Osteocyte (in vitro differentiated cells): ENCODE results near the gene FAM8A1. TPM values are rescaled to one million over a fixed set of nuclear protein-coding genes. Genes with fewer than 3 reads are reported as not detected.

Experiments
- DNase-seq: peaks from one replicate; pipeline ENCODE4 v3.0.0; 2021; ENCODE audit warnings: mixed read lengths; ENCODE audit not compliant: unreplicated experiment; ENCODE audit errors: extremely low spot score
- H3K27ac Mint-ChIP-seq: one replicate; pipeline ENCODE4 v1.8.0; 2021; ENCODE audit warnings: mild to moderate bottlenecking, mixed read lengths; ENCODE audit not compliant: unreplicated experiment
- H3K27me3 Mint-ChIP-seq: one replicate; pipeline ENCODE4 v1.8.0; 2021; ENCODE audit warnings: mixed read lengths; ENCODE audit not compliant: unreplicated experiment
- H3K36me3 Mint-ChIP-seq: one replicate; pipeline ENCODE4 v1.8.0; 2021; ENCODE audit warnings: mixed read lengths; ENCODE audit not compliant: unreplicated experiment
- H3K4me1 Mint-ChIP-seq: one replicate; pipeline ENCODE4 v1.8.0; 2021; ENCODE audit warnings: mixed read lengths; ENCODE audit not compliant: unreplicated experiment
- H3K4me3 Mint-ChIP-seq: one replicate; pipeline ENCODE4 v1.8.0; 2021; ENCODE audit warnings: mild to moderate bottlenecking, moderate library complexity, mixed read lengths; ENCODE audit not compliant: unreplicated experiment
- H3K9me3 Mint-ChIP-seq: one replicate; pipeline ENCODE4 v1.8.0; 2021; ENCODE audit warnings: mixed read lengths; ENCODE audit not compliant: unreplicated experiment
- total RNA-seq: library from RNA; stranded (reverse); gene quantifications from 2 replicates; pipeline ENCODE4 v1.2.1, GENCODE V29; 2021
- TF ChIP-seq, protein P1 (sequence below): fragments of 200-600 bp; sonication (generic); IDR thresholded peaks from 2 replicates; pipeline ENCODE4 v1.5.0; 2021; ENCODE audit warnings: antibody characterized with exemption, mild to moderate bottlenecking, moderate library complexity

Gene FAM8A1
- total RNA-seq, 1 donor from 2014 or later = 32.2 TPM

DNA sequence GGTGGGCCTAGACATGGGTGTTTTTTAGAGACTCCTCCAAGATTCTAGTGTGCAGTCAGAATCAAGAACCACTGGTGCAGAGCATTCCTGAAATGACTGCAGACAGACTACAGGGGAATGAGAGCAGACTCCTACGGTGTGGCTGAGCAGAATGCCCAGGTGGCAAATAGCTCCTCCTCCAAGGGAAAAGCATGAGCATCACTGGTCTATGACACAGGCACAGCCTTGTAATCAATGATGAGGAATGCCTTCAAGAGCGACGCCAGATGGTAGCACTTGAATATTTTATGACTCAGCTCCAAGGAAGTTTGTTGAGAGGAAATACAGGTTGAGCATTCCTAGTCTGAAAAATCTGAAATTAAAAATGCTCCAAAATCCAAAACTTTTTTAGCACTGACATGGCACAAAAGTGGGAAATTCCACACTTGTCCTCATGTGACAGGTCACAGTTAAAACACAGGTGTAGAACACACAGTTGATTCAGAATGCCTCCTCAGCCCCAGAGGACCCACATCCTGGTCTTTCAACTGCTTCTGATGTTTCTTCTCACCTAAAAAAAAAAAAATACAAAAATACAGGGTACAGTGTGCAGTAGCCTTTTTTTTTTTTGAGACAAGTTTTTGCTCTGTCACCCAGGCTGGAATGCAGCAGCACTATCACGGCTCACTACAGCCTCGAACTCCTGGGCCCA is 10.6 kb upstream of the FAM8A1 start:
- no peaks in the 10 kb centered on the region for H3K27me3 Mint-ChIP-seq
- H3K4me1 Mint-ChIP-seq = peaks cover 8% of the 10 kb centered on the region
- H3K4me3 Mint-ChIP-seq = no peak overlapping the region
- H3K9me3 Mint-ChIP-seq = no peaks in the 10 kb centered on the region
- H3K36me3 Mint-ChIP-seq = no peaks in the 10 kb centered on the region
- DNase-seq = no peak
- H3K27ac Mint-ChIP-seq = no peak overlapping the region
- TF ChIP-seq, protein P1, sequence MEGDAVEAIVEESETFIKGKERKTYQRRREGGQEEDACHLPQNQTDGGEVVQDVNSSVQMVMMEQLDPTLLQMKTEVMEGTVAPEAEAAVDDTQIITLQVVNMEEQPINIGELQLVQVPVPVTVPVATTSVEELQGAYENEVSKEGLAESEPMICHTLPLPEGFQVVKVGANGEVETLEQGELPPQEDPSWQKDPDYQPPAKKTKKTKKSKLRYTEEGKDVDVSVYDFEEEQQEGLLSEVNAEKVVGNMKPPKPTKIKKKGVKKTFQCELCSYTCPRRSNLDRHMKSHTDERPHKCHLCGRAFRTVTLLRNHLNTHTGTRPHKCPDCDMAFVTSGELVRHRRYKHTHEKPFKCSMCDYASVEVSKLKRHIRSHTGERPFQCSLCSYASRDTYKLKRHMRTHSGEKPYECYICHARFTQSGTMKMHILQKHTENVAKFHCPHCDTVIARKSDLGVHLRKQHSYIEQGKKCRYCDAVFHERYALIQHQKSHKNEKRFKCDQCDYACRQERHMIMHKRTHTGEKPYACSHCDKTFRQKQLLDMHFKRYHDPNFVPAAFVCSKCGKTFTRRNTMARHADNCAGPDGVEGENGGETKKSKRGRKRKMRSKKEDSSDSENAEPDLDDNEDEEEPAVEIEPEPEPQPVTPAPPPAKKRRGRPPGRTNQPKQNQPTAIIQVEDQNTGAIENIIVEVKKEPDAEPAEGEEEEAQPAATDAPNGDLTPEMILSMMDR = peak; percentile 33

DNA sequence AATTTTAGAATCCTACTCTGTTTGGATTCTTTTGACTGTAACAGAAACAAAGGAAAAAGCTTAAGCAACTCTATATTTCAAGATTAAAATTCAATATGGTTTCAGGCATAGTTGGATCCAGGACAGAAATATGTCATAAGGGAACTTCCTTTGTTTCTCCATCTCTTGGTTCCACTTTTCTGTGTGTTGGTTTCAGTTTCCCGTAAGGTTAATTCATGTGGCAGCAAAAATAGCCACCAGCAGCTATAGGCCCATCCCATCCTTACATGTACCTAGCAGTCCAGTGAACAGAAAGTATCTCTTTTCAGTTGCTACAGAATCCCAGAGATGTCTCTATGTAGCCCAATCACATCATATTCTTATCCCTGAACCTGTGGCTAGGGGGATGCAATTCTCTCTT is 8.8 kb upstream of the FAM8A1 start:
- DNase-seq = no peak
- Mint-ChIP-seq H3K27me3 (no peaks in the 10 kb centered on the region), H3K36me3 (no peaks in the 10 kb centered on the region), H3K27ac (no peak overlapping the region), H3K4me1 (peaks cover 8% of the 10 kb centered on the region), H3K9me3 (no peaks in the 10 kb centered on the region), H3K4me3 (no peak overlapping the region)
- TF ChIP-seq, protein P1 = no peak

DNA sequence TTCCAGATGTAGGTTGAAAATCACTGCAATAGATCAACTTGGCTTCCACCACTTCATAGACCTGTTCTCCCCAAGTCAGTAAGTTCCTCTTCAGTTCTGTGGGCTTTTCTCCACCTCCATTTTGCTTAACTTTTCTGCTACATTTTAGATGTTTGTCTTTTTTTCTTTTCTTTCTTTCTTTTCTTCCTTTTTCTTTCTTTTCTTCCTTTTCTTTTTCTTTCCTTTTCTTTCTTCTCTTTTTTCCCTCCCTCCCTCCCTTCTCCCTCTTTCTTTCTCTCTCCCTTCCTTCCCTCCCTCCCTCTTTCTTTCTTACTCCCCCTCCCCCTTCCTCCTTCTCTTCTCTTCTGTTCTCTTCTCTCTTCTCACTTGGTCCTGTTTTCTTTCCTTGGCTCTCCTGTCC is 6.9 kb upstream of the FAM8A1 start:
- H3K36me3 Mint-ChIP-seq = no peaks in the 10 kb centered on the region
- H3K4me3 Mint-ChIP-seq = no peak overlapping the region
- no peak overlapping the region for H3K27ac Mint-ChIP-seq
- no peak for DNase-seq
- TF ChIP-seq, protein P1 = no peak
- peaks cover 20% of the 10 kb centered on the region for H3K4me1 Mint-ChIP-seq
- H3K27me3 Mint-ChIP-seq = no peaks in the 10 kb centered on the region
- peaks cover 6% of the 10 kb centered on the region for H3K9me3 Mint-ChIP-seq

DNA sequence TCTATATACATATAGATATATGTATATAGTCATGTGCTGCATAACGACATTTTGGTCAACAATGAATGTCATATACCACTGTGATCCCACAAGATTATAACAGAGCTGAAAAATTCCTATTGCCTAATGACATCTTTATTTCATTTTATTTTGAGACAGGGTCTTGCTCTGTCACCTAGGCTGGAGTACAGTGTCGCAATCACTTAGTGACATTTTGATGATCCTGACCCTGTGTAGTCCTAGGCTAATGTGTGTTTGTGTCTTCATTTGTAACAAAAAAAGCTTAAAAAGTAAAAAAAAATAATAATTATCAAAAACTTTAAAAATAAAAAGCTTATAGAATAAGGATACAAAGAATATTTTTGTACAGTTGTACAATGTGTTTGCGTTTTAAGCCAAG is 4.0 kb upstream of the FAM8A1 start:
- TF ChIP-seq, protein P1 = no peak
- no peak overlapping the region for H3K27ac Mint-ChIP-seq
- H3K9me3 Mint-ChIP-seq = peaks cover 6% of the 10 kb centered on the region
- no peaks in the 10 kb centered on the region for H3K36me3 Mint-ChIP-seq
- H3K4me1 Mint-ChIP-seq = peaks cover 19% of the 10 kb centered on the region
- H3K4me3 Mint-ChIP-seq = no peak overlapping the region
- DNase-seq = no peak
- H3K27me3 Mint-ChIP-seq = no peaks in the 10 kb centered on the region

DNA sequence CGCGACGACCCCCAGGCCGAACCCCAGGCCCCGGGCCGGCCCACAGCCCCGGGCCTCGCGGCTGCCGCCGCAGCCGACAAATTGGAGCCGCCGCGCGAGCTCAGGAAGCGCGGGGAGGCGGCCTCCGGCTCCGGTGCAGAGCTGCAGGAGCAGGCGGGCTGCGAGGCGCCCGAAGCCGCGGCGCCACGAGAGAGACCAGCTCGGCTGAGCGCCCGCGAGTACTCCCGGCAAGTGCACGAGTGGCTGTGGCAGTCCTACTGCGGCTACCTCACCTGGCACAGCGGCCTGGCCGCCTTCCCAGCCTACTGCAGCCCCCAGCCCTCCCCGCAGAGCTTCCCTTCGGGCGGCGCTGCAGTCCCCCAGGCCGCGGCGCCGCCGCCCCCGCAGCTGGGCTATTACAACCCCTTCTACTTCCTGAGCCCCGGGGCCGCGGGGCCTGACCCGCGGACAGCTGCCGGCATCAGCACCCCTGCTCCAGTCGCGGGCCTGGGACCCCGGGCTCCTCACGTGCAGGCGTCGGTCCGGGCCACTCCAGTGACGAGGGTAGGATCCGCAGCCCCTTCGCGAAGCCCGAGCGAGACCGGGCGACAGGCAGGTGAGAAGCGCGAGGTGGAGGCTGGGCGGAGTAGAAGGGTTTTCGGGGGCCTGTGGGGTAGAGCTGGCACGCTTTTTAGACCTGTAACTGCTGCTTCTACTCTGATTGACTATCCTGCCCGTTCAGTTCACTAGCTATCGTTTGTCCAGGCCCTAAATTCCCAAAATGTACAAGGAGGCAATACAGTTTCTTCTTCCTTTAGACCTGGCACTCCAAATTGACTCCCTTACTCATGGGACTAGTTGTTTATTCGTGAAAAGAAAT is 654 bp downstream of the FAM8A1 start:
- no peaks in the 10 kb centered on the region for H3K27me3 Mint-ChIP-seq
- TF ChIP-seq, protein P1 = no peak
- H3K4me3 Mint-ChIP-seq = peak overlapping the region; percentile 80
- H3K9me3 Mint-ChIP-seq = peaks cover 6% of the 10 kb centered on the region
- peaks cover 25% of the 10 kb centered on the region for H3K36me3 Mint-ChIP-seq
- H3K4me1 Mint-ChIP-seq = peaks cover 35% of the 10 kb centered on the region
- no peak for DNase-seq
- H3K27ac Mint-ChIP-seq = peak overlapping the region; percentile 66
